Endothelial cell (in vitro differentiated cells): ENCODE measurements around the gene KIAA1671. TPM values are rescaled to one million over a fixed set of nuclear protein-coding genes. Genes with fewer than 3 reads are reported as not detected.

Experiments used
- DNase-seq: peaks from one replicate; pipeline ENCODE4 v3.0.0; 2021; ENCODE audit warnings: low spot score
- H3K27ac Mint-ChIP-seq: one replicate; pipeline ENCODE4 v1.8.0; 2021; ENCODE audit warnings: mixed read lengths, inconsistent platforms; ENCODE audit not compliant: unreplicated experiment
- H3K27me3 Mint-ChIP-seq: one replicate; pipeline ENCODE4 v1.8.0; 2021; ENCODE audit warnings: mild to moderate bottlenecking, moderate library complexity, mixed read lengths, inconsistent platforms; ENCODE audit not compliant: unreplicated experiment
- H3K36me3 Mint-ChIP-seq: one replicate; pipeline ENCODE4 v1.8.0; 2021; ENCODE audit warnings: mild to moderate bottlenecking, low read depth, mixed read lengths, inconsistent platforms; ENCODE audit not compliant: unreplicated experiment
- H3K4me1 Mint-ChIP-seq: one replicate; pipeline ENCODE4 v1.8.0; 2021; ENCODE audit warnings: mild to moderate bottlenecking, mixed read lengths, inconsistent platforms; ENCODE audit not compliant: unreplicated experiment
- H3K4me3 Mint-ChIP-seq: one replicate; pipeline ENCODE4 v1.8.0; 2021; ENCODE audit warnings: mild to moderate bottlenecking, mixed read lengths, inconsistent platforms; ENCODE audit not compliant: unreplicated experiment
- H3K9me3 Mint-ChIP-seq: one replicate; pipeline ENCODE4 v1.8.0; 2021; ENCODE audit warnings: mixed read lengths, inconsistent platforms; ENCODE audit not compliant: unreplicated experiment
- total RNA-seq: library from RNA; stranded (reverse); fragmentation: NEBNext Ultra II Directional; extraction: Animal tissue kit (Norgen Biotek cat#: 25700); gene quantifications from one replicate; pipeline ENCODE4 v1.2.1, GENCODE V29; 2021; ENCODE audit not compliant: unreplicated experiment
- TF ChIP-seq, protein P1 (sequence below): fragments of 200-600 bp; sonication (generic); IDR thresholded peaks from one replicate; pipeline ENCODE4 v1.5.0; 2021; ENCODE audit warnings: antibody characterized with exemption; ENCODE audit not compliant: unreplicated experiment

Gene KIAA1671
- total RNA-seq, 1 donor from 2014 or later: 92.1 TPM

DNA sequence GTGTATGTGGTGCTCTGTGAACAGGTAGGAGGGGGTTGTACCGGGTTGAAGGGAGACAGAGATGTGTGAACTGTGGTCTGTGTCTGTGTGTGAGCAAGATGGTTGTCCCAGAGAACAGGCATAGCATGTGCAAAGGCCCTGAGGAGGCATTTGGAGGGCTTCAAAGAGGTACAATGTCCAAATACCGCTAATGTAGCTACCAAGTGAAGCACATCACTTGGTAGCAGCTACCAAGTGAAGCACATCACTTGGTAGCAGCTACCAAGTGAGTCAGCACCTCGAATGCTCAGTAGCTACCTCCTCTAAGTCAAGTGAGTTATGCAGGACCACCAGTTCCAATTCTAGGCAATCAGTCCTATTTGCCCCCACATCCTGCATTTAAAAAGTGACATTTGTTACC lies 72.4 kb downstream of the KIAA1671 start:
- no peaks in the 10 kb centered on the region for H3K36me3 Mint-ChIP-seq
- TF ChIP-seq, protein P1, sequence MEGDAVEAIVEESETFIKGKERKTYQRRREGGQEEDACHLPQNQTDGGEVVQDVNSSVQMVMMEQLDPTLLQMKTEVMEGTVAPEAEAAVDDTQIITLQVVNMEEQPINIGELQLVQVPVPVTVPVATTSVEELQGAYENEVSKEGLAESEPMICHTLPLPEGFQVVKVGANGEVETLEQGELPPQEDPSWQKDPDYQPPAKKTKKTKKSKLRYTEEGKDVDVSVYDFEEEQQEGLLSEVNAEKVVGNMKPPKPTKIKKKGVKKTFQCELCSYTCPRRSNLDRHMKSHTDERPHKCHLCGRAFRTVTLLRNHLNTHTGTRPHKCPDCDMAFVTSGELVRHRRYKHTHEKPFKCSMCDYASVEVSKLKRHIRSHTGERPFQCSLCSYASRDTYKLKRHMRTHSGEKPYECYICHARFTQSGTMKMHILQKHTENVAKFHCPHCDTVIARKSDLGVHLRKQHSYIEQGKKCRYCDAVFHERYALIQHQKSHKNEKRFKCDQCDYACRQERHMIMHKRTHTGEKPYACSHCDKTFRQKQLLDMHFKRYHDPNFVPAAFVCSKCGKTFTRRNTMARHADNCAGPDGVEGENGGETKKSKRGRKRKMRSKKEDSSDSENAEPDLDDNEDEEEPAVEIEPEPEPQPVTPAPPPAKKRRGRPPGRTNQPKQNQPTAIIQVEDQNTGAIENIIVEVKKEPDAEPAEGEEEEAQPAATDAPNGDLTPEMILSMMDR: no peak
- DNase-seq: no peak
- H3K27me3 Mint-ChIP-seq: peaks cover 10% of the 10 kb centered on the region
- peaks cover 29% of the 10 kb centered on the region for H3K4me1 Mint-ChIP-seq
- no peak overlapping the region for H3K4me3 Mint-ChIP-seq
- H3K27ac Mint-ChIP-seq: no peak overlapping the region
- H3K9me3 Mint-ChIP-seq: no peaks in the 10 kb centered on the region

DNA sequence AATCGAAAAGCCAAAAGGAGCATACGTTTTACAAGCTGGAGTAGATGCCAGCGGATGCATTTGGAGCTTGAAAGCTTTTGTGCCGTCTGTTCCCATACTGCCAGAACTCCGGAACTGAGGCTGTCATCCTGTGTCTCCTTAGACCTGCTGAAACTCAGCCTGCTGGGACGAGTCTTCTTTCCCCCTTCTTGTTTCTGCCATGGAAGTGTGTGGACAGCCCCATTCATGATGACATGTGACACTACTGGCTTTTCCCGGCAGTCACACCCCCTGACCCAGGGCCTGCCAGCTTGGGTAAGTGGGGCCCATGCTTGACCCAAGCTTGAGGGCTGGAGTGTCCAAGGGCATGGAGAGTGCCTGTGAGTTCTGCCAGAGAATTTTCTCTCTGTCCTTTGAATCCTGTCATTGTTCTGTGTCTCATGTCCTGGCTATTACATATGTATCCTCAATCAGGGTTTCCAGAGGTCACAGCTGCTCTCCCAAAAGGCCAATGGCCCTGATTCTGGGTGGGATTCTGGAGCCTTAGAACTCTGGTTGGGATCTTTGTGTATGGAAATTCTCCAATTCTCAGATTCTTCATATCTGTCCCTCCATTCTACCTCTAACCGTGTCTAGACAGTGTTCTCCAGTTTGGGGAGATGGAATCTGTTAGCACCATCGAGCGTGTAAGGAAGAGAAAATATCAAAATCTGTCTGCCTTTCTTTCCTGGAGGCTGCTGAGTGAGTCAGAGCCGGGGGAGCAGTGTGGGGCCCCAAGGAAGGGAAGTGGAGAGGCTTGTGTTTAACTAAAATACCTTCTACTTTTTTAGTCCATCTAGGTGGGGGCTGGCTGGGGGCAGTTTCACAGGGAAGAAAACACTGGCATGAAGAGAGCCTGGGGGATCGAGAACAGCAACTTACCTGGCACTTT lies 73.2 kb downstream of the KIAA1671 start:
- TF ChIP-seq, protein P1: no peak
- H3K36me3 Mint-ChIP-seq: no peaks in the 10 kb centered on the region
- peak overlapping the region; percentile 79 for H3K27ac Mint-ChIP-seq
- no peaks in the 10 kb centered on the region for H3K9me3 Mint-ChIP-seq
- H3K4me3 Mint-ChIP-seq: no peak overlapping the region
- H3K27me3 Mint-ChIP-seq: peaks cover 8% of the 10 kb centered on the region
- H3K4me1 Mint-ChIP-seq: peaks cover 20% of the 10 kb centered on the region
- DNase-seq: no peak

DNA sequence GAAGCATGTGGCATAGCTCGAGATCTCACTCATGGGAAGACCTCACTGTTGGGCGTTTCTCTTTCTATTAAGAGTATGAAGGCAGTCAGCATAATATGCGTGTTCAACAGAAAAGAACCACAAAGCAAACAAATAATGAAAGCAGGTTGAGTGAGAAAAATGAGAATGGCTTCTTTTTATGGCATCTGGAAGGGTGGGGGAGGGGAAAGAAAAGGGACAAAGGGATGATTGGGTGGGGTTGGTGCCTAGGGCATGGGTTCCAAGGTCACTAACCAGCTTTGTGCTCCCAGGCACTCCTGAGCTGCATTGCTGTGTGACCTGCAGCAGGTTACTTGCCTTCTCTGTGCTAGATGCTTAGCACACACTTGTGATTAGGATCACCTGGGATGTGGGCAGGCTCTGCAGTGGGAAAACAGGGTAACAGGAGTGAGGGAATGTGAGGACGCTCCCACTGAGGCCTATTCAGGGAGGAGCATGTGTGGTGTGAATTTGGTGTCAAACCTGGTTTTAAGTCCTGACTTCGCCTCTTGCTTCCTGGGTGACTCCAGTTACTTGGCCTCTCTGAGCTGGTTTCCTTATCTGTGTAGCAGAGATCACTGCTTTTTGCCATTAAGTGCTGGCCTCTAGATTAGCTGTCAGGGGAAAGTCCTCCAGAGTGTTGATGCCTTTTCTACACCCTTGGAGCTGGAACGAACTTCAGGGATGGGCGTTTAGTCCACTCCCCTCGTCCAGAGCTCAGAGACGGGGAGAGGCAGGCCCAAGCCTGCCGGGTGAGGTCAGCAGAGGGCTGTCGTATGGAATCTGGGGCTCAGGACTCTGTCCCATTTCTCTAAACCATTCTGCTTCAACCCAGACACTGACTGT lies 74.8 kb downstream of the KIAA1671 start:
- no peak overlapping the region for H3K4me3 Mint-ChIP-seq
- peak overlapping the region; percentile 67 for H3K27ac Mint-ChIP-seq
- peaks cover 6% of the 10 kb centered on the region for H3K27me3 Mint-ChIP-seq
- TF ChIP-seq, protein P1: no peak
- H3K9me3 Mint-ChIP-seq: no peaks in the 10 kb centered on the region
- DNase-seq: no peak
- peaks cover 15% of the 10 kb centered on the region for H3K4me1 Mint-ChIP-seq
- H3K36me3 Mint-ChIP-seq: no peaks in the 10 kb centered on the region

DNA sequence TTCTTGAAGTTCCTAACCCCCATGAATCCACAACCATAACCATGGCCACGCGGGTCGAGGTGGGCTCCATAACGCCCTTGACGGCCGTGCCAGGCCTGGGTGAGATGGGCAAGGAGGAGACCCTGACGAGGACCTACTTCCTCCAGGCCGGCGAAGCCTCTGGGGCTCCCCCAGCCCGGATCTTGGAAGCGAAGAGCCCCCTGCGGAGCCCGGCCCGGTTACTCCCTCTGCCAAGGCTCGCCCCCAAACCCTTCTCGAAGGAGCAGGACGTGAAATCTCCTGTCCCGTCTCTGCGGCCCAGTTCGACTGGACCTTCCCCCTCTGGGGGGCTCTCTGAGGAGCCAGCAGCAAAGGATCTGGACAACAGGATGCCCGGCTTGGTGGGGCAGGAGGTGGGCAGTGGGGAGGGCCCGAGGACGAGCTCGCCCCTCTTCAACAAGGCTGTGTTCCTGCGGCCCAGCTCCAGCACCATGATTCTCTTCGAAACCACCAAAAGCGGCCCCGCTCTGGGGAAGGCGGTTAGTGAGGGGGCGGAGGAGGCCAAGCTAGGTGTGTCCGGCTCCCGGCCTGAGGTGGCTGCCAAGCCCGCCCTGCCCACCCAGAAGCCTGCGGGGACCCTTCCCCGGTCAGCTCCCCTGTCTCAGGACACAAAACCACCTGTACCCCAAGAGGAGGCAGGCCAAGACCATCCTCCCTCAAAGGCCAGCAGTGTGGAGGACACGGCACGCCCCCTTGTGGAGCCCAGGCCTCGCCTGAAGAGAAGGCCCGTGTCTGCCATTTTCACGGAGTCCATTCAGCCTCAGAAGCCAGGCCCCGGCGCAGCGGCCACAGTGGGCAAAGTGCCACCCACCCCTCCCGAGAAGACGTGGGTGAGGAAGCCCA lies 75.7 kb downstream of the KIAA1671 start:
- H3K4me1 Mint-ChIP-seq: peaks cover 15% of the 10 kb centered on the region

More for the DNA sequence above, 75.7 kb downstream of the KIAA1671 start:
- no peaks in the 10 kb centered on the region for H3K36me3 Mint-ChIP-seq
- TF ChIP-seq, protein P1: peak; percentile 36
- DNase-seq: peak; percentile 67
- peak overlapping the region; percentile 67 for H3K27ac Mint-ChIP-seq
- H3K9me3 Mint-ChIP-seq: no peaks in the 10 kb centered on the region
- H3K27me3 Mint-ChIP-seq: peaks cover 4% of the 10 kb centered on the region
- H3K4me3 Mint-ChIP-seq: no peak overlapping the region
